Liver (tissue), 3 donors: ENCODE data around the gene BIRC5.

Experiments
- EGR1 ChIP-seq, 2 donors: IDR thresholded peaks; 2 replicates each; pipeline ENCODE4 v1.6.1; 2016 to 2018; ENCODE audit warnings: antibody characterized with exemption in 2 of 2, low read depth in 2 of 2
- GABPA ChIP-seq, 2 donors: IDR thresholded peaks in 1 of 2; conservative IDR thresholded peaks in 1 of 2; 2 replicates each; pipeline ENCODE4 v1.6.1; 2016; ENCODE audit warnings: antibody characterized with exemption in 2 of 2, mild to moderate bottlenecking in 1 of 2, moderate library complexity in 1 of 2
- HNF4G ChIP-seq: IDR thresholded peaks from 2 replicates; pipeline ENCODE4 v1.6.1; 2016; ENCODE audit warnings: antibody characterized with exemption
- JUND ChIP-seq, 2 donors: IDR thresholded peaks; 2 replicates each; pipeline ENCODE4 v1.6.1; 2016; ENCODE audit warnings: antibody characterized with exemption in 2 of 2
- RAD21 ChIP-seq, 2 donors: IDR thresholded peaks; 2 replicates each; pipeline ENCODE4 v1.6.1; 2016; ENCODE audit warnings: antibody characterized with exemption in 2 of 2, mild to moderate bottlenecking in 2 of 2
- TAF1 ChIP-seq: conservative IDR thresholded peaks from 2 replicates; pipeline ENCODE4 v1.6.1; 2016; ENCODE audit warnings: antibody characterized with exemption, mild to moderate bottlenecking
- TF ChIP-seq, protein P1 (sequence below): fragments of 150-350 bp; IDR thresholded peaks from 2 replicates; pipeline ENCODE4 v1.5.1; 2017; ENCODE audit warnings: improper control_type of control experiment, low read depth, low read length; ENCODE audit not compliant: missing input control
- TF ChIP-seq, protein P2 (sequence below): IDR thresholded peaks from 2 replicates; pipeline ENCODE4 v1.6.1; 2016; ENCODE audit warnings: antibody characterized with exemption, mild to moderate bottlenecking
- TF ChIP-seq, protein P3 (sequence below): IDR thresholded peaks from 2 replicates; pipeline ENCODE4 v1.6.1; 2016; ENCODE audit warnings: antibody characterized with exemption
- TF ChIP-seq, protein P4 (sequence below): IDR thresholded peaks from 2 replicates; pipeline ENCODE4 v1.6.1; 2016; ENCODE audit warnings: antibody characterized with exemption
- TF ChIP-seq, protein P5 (sequence below): IDR thresholded peaks from 2 replicates; pipeline ENCODE4 v1.6.1; 2016; ENCODE audit warnings: antibody characterized with exemption
- donor health status: healthy.
- donor health status: healthy.

DNA sequence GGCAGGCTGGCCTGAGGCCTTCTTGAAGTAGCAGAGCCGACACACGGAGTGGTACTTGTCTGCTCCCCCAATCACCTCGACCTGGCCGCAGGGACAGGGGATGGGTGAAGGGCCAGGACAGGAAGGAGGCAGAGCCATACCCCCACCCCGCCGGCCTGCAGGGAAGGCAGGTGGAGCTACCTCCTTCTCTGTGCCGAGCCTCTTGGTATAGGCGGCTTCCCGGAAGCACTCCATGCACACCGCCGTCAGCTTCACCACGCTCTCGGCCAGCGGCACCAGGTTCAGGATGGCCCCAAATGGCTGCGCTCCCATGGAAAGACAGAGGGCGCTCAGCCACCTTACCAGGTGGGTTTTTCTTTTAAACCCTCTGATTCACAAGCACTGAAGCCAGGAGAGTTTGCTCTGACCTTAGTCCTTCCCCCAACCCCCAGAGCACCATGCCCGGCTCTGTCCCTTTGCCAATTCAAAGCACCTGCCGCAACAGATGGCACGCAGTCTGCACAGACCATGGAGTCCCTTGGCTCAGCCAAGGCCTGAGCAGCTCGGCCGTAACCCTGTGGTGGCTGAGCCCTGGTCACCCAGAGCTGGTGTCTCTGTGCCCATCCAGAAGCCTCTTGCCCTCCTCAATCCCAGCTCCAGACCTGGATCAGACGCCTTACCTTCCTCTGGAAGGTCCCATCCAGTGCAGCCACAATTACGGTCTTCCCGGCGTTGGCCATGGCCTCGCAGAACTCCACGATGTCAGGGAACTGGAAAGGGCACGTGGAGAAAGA is 39.0 kb upstream of the BIRC5 start:
- TF ChIP-seq, protein P1, sequence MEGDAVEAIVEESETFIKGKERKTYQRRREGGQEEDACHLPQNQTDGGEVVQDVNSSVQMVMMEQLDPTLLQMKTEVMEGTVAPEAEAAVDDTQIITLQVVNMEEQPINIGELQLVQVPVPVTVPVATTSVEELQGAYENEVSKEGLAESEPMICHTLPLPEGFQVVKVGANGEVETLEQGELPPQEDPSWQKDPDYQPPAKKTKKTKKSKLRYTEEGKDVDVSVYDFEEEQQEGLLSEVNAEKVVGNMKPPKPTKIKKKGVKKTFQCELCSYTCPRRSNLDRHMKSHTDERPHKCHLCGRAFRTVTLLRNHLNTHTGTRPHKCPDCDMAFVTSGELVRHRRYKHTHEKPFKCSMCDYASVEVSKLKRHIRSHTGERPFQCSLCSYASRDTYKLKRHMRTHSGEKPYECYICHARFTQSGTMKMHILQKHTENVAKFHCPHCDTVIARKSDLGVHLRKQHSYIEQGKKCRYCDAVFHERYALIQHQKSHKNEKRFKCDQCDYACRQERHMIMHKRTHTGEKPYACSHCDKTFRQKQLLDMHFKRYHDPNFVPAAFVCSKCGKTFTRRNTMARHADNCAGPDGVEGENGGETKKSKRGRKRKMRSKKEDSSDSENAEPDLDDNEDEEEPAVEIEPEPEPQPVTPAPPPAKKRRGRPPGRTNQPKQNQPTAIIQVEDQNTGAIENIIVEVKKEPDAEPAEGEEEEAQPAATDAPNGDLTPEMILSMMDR = peak; percentile 42
- TF ChIP-seq JUND (IDR thresholded peaks at IDR 0.05) (peak in 1 of 2 donors; percentile 9), TAF1 (peak; percentile 9), GABPA (IDR thresholded peaks at IDR 0.05 in 1 of 2, conservative IDR thresholded peaks at IDR 0.05 in 1 of 2) (no peak), EGR1 (IDR thresholded peaks at IDR 0.05; ENCODE audit: low read depth in 2 of 2) (peak in 1 of 2 donors; percentile 44), HNF4G (no peak), RAD21 (IDR thresholded peaks at IDR 0.05) (peak in 1 of 2 donors; percentile 47)
- TF ChIP-seq, protein P2, sequence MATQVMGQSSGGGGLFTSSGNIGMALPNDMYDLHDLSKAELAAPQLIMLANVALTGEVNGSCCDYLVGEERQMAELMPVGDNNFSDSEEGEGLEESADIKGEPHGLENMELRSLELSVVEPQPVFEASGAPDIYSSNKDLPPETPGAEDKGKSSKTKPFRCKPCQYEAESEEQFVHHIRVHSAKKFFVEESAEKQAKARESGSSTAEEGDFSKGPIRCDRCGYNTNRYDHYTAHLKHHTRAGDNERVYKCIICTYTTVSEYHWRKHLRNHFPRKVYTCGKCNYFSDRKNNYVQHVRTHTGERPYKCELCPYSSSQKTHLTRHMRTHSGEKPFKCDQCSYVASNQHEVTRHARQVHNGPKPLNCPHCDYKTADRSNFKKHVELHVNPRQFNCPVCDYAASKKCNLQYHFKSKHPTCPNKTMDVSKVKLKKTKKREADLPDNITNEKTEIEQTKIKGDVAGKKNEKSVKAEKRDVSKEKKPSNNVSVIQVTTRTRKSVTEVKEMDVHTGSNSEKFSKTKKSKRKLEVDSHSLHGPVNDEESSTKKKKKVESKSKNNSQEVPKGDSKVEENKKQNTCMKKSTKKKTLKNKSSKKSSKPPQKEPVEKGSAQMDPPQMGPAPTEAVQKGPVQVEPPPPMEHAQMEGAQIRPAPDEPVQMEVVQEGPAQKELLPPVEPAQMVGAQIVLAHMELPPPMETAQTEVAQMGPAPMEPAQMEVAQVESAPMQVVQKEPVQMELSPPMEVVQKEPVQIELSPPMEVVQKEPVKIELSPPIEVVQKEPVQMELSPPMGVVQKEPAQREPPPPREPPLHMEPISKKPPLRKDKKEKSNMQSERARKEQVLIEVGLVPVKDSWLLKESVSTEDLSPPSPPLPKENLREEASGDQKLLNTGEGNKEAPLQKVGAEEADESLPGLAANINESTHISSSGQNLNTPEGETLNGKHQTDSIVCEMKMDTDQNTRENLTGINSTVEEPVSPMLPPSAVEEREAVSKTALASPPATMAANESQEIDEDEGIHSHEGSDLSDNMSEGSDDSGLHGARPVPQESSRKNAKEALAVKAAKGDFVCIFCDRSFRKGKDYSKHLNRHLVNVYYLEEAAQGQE = no peak
- TF ChIP-seq, protein P3, sequence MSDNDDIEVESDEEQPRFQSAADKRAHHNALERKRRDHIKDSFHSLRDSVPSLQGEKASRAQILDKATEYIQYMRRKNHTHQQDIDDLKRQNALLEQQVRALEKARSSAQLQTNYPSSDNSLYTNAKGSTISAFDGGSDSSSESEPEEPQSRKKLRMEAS = peak; percentile 76
- TF ChIP-seq, protein P4, sequence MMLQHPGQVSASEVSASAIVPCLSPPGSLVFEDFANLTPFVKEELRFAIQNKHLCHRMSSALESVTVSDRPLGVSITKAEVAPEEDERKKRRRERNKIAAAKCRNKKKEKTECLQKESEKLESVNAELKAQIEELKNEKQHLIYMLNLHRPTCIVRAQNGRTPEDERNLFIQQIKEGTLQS = no peak
- TF ChIP-seq, protein P5, sequence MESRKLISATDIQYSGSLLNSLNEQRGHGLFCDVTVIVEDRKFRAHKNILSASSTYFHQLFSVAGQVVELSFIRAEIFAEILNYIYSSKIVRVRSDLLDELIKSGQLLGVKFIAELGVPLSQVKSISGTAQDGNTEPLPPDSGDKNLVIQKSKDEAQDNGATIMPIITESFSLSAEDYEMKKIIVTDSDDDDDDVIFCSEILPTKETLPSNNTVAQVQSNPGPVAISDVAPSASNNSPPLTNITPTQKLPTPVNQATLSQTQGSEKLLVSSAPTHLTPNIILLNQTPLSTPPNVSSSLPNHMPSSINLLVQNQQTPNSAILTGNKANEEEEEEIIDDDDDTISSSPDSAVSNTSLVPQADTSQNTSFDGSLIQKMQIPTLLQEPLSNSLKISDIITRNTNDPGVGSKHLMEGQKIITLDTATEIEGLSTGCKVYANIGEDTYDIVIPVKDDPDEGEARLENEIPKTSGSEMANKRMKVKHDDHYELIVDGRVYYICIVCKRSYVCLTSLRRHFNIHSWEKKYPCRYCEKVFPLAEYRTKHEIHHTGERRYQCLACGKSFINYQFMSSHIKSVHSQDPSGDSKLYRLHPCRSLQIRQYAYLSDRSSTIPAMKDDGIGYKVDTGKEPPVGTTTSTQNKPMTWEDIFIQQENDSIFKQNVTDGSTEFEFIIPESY = no peak
